Prostate gland (tissue), 2 donors: Measurements from ENCODE around the gene PTCHD1.

ENCODE experiments used
- POLR2AphosphoS5 ChIP-seq: sonication (generic); formaldehyde crosslinking; IDR thresholded peaks from one replicate; pipeline ENCODE4 v1.6.1; 2017; ENCODE audit warnings: antibody characterized with exemption
- TF ChIP-seq, protein P1 (sequence below), 4 experiments: fragments of 200-600 bp in 2 of 4; fragments of 450-650 bp in 2 of 4; sonication (generic) in 2 of 4; IDR thresholded peaks; 1 replicate in 3 of 4; 2 replicates in 1 of 4; pipeline ENCODE4 v1.5.1; 2016 to 2019; ENCODE audit warnings: antibody characterized with exemption in 4 of 4, mild to moderate bottlenecking in 2 of 4, moderate library complexity in 2 of 4

DNA sequence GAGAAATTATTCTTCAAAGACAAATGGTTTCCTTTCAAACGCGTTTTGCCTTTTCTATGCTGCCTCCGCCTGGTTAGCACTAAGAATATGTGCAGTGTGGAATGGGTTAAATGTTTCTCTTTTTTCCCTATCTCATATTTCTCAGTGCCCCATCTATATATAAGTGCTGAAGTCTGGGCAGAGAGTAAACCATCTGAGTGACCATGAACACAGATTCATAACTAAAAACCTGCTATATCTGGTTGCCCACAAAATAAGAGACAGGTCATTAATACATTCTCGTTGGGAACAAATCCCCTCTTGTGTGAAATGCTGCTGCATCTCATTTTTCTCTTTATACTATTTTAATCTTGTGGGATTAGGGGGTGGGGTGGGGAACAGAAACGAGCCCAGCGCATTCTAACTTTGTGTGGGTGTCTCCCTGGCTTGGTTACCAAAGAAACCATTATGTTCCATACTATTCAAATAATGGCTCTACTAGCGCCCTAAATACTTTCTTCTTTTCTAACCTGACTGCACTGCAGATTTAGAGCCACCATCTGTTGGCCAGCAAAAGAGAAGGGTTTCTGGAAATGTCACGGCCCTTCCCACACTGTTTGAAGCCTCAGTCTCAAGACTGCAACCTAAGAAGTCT is 42.2 kb upstream of the PTCHD1 start:
- TF ChIP-seq, protein P1, sequence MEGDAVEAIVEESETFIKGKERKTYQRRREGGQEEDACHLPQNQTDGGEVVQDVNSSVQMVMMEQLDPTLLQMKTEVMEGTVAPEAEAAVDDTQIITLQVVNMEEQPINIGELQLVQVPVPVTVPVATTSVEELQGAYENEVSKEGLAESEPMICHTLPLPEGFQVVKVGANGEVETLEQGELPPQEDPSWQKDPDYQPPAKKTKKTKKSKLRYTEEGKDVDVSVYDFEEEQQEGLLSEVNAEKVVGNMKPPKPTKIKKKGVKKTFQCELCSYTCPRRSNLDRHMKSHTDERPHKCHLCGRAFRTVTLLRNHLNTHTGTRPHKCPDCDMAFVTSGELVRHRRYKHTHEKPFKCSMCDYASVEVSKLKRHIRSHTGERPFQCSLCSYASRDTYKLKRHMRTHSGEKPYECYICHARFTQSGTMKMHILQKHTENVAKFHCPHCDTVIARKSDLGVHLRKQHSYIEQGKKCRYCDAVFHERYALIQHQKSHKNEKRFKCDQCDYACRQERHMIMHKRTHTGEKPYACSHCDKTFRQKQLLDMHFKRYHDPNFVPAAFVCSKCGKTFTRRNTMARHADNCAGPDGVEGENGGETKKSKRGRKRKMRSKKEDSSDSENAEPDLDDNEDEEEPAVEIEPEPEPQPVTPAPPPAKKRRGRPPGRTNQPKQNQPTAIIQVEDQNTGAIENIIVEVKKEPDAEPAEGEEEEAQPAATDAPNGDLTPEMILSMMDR (IDR thresholded peaks at IDR 0.05) = no peak
- no peak for TF ChIP-seq POLR2AphosphoS5
